ENCODE data around the gene TOMM40.
A peak's percentile ranks its signal among the peaks of the same experiment; 100 is the strongest.
"Not testable (repeated sequence)": the region's sequence is repeated elsewhere in the genome, so short reads cannot be mapped to it uniquely, and the experiment has no call there.

The TOMM40 gene

DNA sequence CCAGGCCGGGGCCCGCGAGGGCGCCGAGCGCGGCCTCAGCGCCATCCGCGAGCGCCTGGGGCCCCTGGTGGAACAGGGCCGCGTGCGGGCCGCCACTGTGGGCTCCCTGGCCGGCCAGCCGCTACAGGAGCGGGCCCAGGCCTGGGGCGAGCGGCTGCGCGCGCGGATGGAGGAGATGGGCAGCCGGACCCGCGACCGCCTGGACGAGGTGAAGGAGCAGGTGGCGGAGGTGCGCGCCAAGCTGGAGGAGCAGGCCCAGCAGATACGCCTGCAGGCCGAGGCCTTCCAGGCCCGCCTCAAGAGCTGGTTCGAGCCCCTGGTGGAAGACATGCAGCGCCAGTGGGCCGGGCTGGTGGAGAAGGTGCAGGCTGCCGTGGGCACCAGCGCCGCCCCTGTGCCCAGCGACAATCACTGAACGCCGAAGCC, 17.8 kb downstream of the TOMM40 start:
- Histone ChIP-seq H3K27me3 (ENCODE audit: control insufficient read depth in 1 of 2, insufficient read depth in 2 of 2, low read length in 2 of 2) (peaks cover 9 to 12% of the 10 kb centered on the region in 2 donors), H3K9ac (ENCODE audit: low read depth in 1 of 2, low read length in 2 of 2) (no peak overlapping the region), H3K27ac (ENCODE audit: low read depth, low read length) (no peak overlapping the region), H3K4me1 (ENCODE audit: control insufficient read depth in 1 of 2, insufficient read depth in 2 of 2, low read length in 2 of 2) (peaks cover 14 to 23% of the 10 kb centered on the region in 2 donors), H3K4me3 (ENCODE audit: low read depth in 1 of 2, low read length in 2 of 2) (no peak overlapping the region), H3K36me3 (ENCODE audit: control insufficient read depth in 1 of 2, insufficient read depth in 2 of 2, low read length in 2 of 2) (no peaks in the 10 kb centered on the region), H3K9me3 (ENCODE audit: control insufficient read depth in 1 of 2, low read length in 2 of 2) (no peaks in the 10 kb centered on the region)

DNA sequence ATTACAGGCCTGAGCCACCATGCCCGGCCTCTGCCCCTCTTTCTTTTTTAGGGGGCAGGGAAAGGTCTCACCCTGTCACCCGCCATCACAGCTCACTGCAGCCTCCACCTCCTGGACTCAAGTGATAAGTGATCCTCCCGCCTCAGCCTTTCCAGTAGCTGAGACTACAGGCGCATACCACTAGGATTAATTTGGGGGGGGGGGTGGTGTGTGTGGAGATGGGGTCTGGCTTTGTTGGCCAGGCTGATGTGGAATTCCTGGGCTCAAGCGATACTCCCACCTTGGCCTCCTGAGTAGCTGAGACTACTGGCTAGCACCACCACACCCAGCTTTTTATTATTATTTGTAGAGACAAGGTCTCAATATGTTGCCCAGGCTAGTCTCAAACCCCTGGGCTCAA, 18.7 kb downstream of the TOMM40 start:
- H3K4me3 ChIP-seq (ENCODE audit: low read depth in 1 of 2, low read length in 2 of 2) = no peak overlapping the region
- no peak overlapping the region for H3K27ac ChIP-seq (ENCODE audit: low read depth, low read length)
- H3K4me1 ChIP-seq (ENCODE audit: control insufficient read depth in 1 of 2, insufficient read depth in 2 of 2, low read length in 2 of 2) = peaks cover 14 to 27% of the 10 kb centered on the region in 2 donors
- H3K36me3 ChIP-seq (ENCODE audit: control insufficient read depth in 1 of 2, insufficient read depth in 2 of 2, low read length in 2 of 2) = no peaks in the 10 kb centered on the region
- no peak overlapping the region for H3K9ac ChIP-seq (ENCODE audit: low read depth in 1 of 2, low read length in 2 of 2)
- no peaks in the 10 kb centered on the region for H3K9me3 ChIP-seq (ENCODE audit: control insufficient read depth in 1 of 2, low read length in 2 of 2)
- H3K27me3 ChIP-seq (ENCODE audit: control insufficient read depth in 1 of 2, insufficient read depth in 2 of 2, low read length in 2 of 2) = peaks cover 9 to 10% of the 10 kb centered on the region in 2 donors

DNA sequence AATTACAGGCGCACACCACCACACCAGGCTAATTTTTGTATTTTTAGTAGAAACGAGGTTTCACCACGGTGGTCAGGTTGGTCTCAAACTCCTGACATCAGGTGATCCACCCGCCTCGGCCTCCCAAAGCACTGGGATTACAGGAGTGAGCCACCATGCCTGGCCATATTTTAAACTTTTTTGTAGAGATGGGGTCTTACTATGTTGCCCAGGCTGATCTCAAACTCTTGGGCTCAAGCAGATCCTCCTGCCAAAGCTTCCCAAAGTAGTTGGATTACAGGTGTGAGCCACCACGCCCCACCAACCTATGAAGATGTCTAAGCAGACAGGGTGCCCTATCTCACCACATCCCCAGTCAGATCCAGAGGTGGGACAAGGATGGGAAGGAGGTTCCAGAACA, 20.8 kb downstream of the TOMM40 start:
- not testable (repeated sequence) for H3K9ac ChIP-seq (ENCODE audit: low read depth in 1 of 2, low read length in 2 of 2); H3K27me3 ChIP-seq (ENCODE audit: control insufficient read depth in 1 of 2, insufficient read depth in 2 of 2, low read length in 2 of 2); H3K36me3 ChIP-seq (ENCODE audit: control insufficient read depth in 1 of 2, insufficient read depth in 2 of 2, low read length in 2 of 2); H3K4me3 ChIP-seq (ENCODE audit: low read depth in 1 of 2, low read length in 2 of 2); H3K9me3 ChIP-seq (ENCODE audit: control insufficient read depth in 1 of 2, low read length in 2 of 2); H3K27ac ChIP-seq (ENCODE audit: low read depth, low read length)
- H3K4me1 ChIP-seq (ENCODE audit: control insufficient read depth in 1 of 2, insufficient read depth in 2 of 2, low read length in 2 of 2) = peaks cover 11 to 20% of the 10 kb centered on the region in 2 donors

DNA sequence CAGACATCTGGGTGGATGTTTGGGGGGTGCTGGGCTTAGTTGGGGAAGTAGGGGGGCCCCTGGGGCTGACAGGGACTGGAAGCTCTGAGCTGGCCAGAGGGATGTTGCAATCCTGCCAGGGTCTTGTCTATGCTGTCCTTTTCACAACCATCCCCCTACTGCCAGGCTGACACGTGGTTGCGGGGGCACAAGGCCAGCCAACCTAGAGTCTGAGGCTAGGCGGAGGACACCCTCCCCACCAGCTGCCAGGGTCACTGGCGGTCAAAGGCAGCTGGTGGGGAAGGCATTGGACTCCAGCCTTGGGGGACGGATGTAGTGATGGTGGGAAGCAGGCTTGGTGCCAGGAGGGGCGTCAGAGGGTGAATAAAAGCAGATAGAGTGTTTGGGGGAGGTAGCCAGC, 21.8 kb downstream of the TOMM40 start:
- Histone ChIP-seq H3K4me1 (ENCODE audit: control insufficient read depth in 1 of 2, insufficient read depth in 2 of 2, low read length in 2 of 2) (peaks cover 11 to 20% of the 10 kb centered on the region in 2 donors), H3K4me3 (ENCODE audit: low read depth in 1 of 2, low read length in 2 of 2) (no peak overlapping the region), H3K36me3 (ENCODE audit: control insufficient read depth in 1 of 2, insufficient read depth in 2 of 2, low read length in 2 of 2) (no peaks in the 10 kb centered on the region), H3K27ac (ENCODE audit: low read depth, low read length) (no peak overlapping the region), H3K9ac (ENCODE audit: low read depth in 1 of 2, low read length in 2 of 2) (no peak overlapping the region), H3K27me3 (ENCODE audit: control insufficient read depth in 1 of 2, insufficient read depth in 2 of 2, low read length in 2 of 2) (no peaks in the 10 kb centered on the region), H3K9me3 (ENCODE audit: control insufficient read depth in 1 of 2, low read length in 2 of 2) (no peaks in the 10 kb centered on the region)

DNA sequence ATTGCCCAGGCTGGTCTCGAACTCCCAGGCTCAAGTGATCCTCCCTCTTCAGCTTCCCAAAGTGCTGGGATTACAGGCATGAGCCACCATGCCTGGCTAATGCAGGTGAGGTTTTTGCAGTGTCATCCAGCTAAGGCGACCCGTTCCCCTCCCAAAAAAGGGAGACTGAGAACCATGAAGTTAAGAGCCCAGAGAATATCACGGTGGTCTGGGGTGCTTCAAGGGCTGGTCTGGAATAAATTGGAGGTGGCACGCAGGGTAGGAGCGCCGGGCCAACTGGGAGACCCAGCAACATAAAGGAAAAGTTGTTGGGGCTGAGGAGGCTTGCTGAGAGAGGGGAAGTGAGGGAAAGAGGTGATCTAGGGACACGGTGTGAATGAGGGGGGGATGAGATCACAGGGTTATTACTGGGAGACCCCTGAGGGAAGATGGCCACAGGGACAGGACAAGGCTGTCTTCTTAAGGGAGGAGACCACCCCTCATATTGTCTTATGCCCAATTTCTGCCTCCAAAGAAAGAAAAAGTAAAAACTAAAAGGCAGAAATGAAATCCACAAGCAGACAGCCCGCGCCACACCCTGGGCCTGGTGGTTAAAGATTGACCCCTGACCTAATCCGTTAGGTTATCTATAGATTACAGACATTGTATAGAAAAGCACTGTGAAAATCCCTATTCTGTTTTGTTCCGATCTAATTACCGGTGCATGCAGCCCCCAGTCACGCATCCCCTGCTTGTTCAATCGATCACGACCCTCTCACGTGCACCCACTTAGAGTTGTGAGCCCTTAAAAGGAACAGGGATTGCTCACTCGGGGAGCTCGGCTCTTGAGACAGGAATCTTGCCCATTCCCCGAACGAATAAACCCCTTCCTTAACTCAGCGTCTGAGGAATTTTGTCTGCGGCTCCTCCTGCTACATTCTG, 22.7 kb downstream of the TOMM40 start:
- not testable (repeated sequence) for H3K27me3 ChIP-seq (ENCODE audit: control insufficient read depth in 1 of 2, insufficient read depth in 2 of 2, low read length in 2 of 2); H3K27ac ChIP-seq (ENCODE audit: low read depth, low read length); H3K36me3 ChIP-seq (ENCODE audit: control insufficient read depth in 1 of 2, insufficient read depth in 2 of 2, low read length in 2 of 2); H3K9me3 ChIP-seq (ENCODE audit: control insufficient read depth in 1 of 2, low read length in 2 of 2)
- Histone ChIP-seq H3K4me1 (ENCODE audit: control insufficient read depth in 1 of 2, insufficient read depth in 2 of 2, low read length in 2 of 2) (peaks cover 11 to 20% of the 10 kb centered on the region in 2 donors), H3K9ac (ENCODE audit: low read depth in 1 of 2, low read length in 2 of 2) (peak overlapping the region; percentile 33 to 57), H3K4me3 (ENCODE audit: low read depth in 1 of 2, low read length in 2 of 2) (peak overlapping the region; percentile 66 to 76)

DNA sequence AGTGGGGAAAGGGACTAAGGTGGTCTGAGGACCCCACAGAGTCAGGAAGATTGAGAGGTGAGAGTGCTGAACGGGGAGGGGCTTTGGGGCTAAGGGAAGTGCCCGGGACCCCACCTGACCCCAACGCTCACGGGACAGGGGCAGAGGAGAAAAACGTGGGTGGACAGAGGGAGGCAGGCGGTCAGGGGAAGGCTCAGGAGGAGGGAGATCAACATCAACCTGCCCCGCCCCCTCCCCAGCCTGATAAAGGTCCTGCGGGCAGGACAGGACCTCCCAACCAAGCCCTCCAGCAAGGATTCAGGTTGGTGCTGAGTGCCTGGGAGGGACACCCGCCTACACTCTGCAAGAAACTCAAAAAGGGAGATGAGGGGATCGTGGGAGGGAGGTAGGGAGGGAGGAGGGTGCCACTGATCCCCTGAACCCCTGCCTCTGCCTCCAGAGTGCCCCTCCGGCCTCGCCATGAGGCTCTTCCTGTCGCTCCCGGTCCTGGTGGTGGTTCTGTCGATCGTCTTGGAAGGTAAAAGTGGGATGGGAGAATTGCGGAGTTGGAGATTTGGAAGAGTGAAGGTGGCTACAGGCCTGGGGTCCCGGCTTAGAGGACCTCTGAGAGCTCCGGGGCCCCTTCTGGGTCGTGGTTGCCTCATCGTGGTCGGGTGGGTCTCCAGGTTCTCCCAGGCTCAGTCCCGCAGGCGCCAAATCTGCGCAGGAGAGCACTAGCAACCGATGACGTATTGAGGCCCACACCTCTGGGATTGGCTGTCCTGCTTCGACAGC, 23.6 kb downstream of the TOMM40 start, which contains the start of gene APOC1:
Gene APOC1 (plus strand): TSS at position 176 of the 774 bp plus-strand sequence. CDS start 284 bp downstream, at position 460.
- H3K4me3 ChIP-seq (ENCODE audit: low read depth in 1 of 2, low read length in 2 of 2) = peak within 1 kb of the TSS; percentile 66 to 76
- not testable (repeated sequence) for H3K27ac ChIP-seq (ENCODE audit: low read depth, low read length); H3K27me3 ChIP-seq (ENCODE audit: control insufficient read depth in 1 of 2, insufficient read depth in 2 of 2, low read length in 2 of 2); H3K9me3 ChIP-seq (ENCODE audit: control insufficient read depth in 1 of 2, low read length in 2 of 2); H3K36me3 ChIP-seq (ENCODE audit: control insufficient read depth in 1 of 2, insufficient read depth in 2 of 2, low read length in 2 of 2)
- peaks cover 11 to 20% of the 10 kb centered on the region in 2 donors for H3K4me1 ChIP-seq (ENCODE audit: control insufficient read depth in 1 of 2, insufficient read depth in 2 of 2, low read length in 2 of 2)
- H3K9ac ChIP-seq (ENCODE audit: low read depth in 1 of 2, low read length in 2 of 2) = peak within 1 kb of the TSS; percentile 33 to 57

DNA sequence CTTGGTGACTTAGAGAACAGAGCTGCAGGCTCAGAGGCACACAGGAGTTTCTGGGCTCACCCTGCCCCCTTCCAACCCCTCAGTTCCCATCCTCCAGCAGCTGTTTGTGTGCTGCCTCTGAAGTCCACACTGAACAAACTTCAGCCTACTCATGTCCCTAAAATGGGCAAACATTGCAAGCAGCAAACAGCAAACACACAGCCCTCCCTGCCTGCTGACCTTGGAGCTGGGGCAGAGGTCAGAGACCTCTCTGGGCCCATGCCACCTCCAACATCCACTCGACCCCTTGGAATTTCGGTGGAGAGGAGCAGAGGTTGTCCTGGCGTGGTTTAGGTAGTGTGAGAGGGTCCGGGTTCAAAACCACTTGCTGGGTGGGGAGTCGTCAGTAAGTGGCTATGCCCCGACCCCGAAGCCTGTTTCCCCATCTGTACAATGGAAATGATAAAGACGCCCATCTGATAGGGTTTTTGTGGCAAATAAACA, 33.2 kb downstream of the TOMM40 start:
- Histone ChIP-seq H3K4me1 (ENCODE audit: control insufficient read depth in 1 of 2, insufficient read depth in 2 of 2, low read length in 2 of 2) (peaks cover 6 to 9% of the 10 kb centered on the region in 2 donors), H3K27ac (ENCODE audit: low read depth, low read length) (no peak overlapping the region)

DNA sequence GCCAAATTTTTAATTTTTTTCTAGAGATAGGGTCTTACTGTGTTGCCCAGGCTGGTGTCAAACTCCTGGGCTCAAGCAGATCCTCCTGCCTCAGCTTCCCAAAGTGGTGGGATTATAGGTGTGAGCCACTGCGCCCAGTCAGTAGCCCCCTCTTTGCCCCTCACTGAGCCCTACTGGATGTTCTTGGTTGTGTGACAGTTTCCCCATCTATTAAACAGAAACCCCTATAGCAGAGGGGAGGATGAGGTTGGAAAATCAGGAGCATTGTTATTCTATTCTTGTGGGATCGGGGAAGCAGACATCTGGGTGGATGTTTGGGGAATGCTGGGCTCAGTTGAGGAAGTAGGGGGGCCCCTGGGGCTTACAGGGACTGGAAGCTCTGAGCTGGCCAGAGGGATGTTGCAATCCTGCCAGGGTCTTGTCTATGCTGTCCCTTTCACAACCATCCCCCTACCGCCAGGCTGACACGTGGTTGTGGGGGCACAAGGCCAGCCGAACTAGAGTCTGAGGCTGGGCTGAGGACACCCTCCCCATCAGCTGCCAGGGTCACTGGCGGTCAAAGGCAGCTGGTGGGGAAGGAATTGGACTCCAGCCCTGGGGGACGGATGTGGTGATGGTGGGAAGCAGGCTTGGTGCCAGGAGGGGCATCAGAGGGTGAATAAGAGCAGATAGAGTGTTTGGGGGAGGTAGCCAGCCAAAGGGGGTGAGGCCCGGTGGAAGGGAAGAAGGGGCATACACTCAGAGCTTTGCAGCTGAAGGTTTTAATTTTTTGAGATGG, 34.2 kb downstream of the TOMM40 start:
- Histone ChIP-seq H3K4me3 (ENCODE audit: low read depth in 1 of 2, low read length in 2 of 2) (no peak overlapping the region), H3K36me3 (ENCODE audit: control insufficient read depth in 1 of 2, insufficient read depth in 2 of 2, low read length in 2 of 2) (no peaks in the 10 kb centered on the region), H3K9ac (ENCODE audit: low read depth in 1 of 2, low read length in 2 of 2) (no peak overlapping the region), H3K27me3 (ENCODE audit: control insufficient read depth in 1 of 2, insufficient read depth in 2 of 2, low read length in 2 of 2) (peaks cover 0 to 4% of the 10 kb centered on the region in 2 donors), H3K4me1 (ENCODE audit: control insufficient read depth in 1 of 2, insufficient read depth in 2 of 2, low read length in 2 of 2) (peaks cover 6 to 9% of the 10 kb centered on the region in 2 donors), H3K27ac (ENCODE audit: low read depth, low read length) (no peak overlapping the region), H3K9me3 (ENCODE audit: control insufficient read depth in 1 of 2, low read length in 2 of 2) (no peaks in the 10 kb centered on the region)

More for the DNA sequence above, 33.2 kb downstream of the TOMM40 start:
- H3K4me3 ChIP-seq (ENCODE audit: low read depth in 1 of 2, low read length in 2 of 2) = no peak overlapping the region
- H3K36me3 ChIP-seq (ENCODE audit: control insufficient read depth in 1 of 2, insufficient read depth in 2 of 2, low read length in 2 of 2) = no peaks in the 10 kb centered on the region
- H3K9ac ChIP-seq (ENCODE audit: low read depth in 1 of 2, low read length in 2 of 2) = no peak overlapping the region
- H3K9me3 ChIP-seq (ENCODE audit: control insufficient read depth in 1 of 2, low read length in 2 of 2) = no peaks in the 10 kb centered on the region
- peaks cover 0 to 4% of the 10 kb centered on the region in 2 donors for H3K27me3 ChIP-seq (ENCODE audit: control insufficient read depth in 1 of 2, insufficient read depth in 2 of 2, low read length in 2 of 2)

DNA sequence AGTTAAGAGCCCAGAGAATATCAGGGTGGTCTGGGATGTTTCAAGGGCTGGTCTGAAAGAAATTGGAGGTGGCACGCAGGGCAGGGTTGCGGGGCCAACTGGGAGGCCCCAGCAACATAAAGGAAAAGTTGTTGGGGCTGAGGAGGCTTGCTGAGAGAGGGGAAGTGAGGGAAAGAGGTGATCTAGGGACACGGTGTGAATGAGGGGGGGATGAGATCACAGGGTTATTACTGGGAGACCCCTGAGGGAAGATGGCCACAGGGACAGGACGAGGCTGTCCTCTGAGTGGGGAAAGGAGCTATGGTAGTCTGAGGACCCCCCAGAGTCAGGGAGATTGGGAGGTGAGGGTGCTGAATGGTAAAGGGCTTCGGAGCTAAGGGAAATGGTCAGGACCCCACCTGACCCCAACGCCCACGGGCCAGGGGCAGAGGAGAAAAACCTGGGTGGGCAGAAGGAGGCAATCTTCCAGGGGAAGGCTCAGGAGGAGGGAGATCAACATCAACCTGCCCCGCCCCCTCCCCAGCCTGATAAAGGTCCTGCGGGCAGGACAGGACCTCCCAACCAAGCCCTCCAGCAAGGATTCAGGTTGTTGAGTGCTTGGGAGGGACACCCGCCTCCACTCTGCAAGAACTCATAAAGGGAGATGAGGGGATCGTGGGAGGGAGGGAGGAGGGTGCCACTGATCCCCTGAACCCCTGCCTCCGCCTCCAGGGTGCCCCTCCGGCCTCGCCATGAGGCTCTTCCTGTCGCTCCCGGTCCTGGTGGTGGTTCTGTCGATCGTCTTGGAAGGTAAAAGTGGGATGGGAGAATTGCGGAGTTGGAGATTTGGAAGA, 35.4 kb downstream of the TOMM40 start:
- H3K9ac ChIP-seq (ENCODE audit: low read depth in 1 of 2, low read length in 2 of 2); H3K4me1 ChIP-seq (ENCODE audit: control insufficient read depth in 1 of 2, insufficient read depth in 2 of 2, low read length in 2 of 2): not testable (repeated sequence)
- H3K4me3 ChIP-seq (ENCODE audit: low read depth in 1 of 2, low read length in 2 of 2) = peak overlapping the region; percentile 32 to 57

More for the DNA sequence above, 35.4 kb downstream of the TOMM40 start:
- peak overlapping the region; percentile 6 for H3K27ac ChIP-seq (ENCODE audit: low read depth, low read length)
- not testable (repeated sequence) for H3K27me3 ChIP-seq (ENCODE audit: control insufficient read depth in 1 of 2, insufficient read depth in 2 of 2, low read length in 2 of 2); H3K9me3 ChIP-seq (ENCODE audit: control insufficient read depth in 1 of 2, low read length in 2 of 2); H3K36me3 ChIP-seq (ENCODE audit: control insufficient read depth in 1 of 2, insufficient read depth in 2 of 2, low read length in 2 of 2)
